Measurements from ENCODE around the gene PEX26.

DNA sequence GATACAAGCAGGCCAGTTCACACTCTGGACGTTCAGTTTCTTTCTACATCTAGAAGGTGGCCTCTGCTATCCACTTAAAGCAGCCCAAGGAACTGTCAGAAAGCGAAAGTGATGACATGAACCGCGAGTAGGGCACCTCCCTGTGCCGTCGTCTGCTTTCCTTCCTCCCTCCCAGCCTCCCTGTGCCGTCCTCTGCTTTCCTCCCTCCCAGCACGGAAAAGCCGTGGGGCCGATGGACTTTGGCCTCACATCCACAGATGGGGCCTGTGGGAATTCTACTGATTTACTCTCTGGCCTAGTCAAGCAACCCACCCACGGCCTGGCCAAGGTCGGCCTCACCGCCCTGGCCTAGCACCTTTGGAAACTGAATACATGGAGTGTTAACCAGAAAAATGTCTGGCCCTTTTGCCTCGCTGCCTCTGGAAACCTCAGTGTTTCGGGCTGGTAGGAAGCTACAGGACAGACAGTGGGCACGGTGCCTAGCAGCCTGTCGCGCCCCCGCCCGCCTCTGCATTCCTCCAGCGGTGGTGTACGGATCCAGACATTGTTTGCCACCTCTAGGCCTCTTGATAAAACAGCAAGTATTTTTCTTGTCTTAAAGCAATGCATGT lies 14.2 kb downstream of the PEX26 start:
- TF ChIP-seq, protein P1, sequence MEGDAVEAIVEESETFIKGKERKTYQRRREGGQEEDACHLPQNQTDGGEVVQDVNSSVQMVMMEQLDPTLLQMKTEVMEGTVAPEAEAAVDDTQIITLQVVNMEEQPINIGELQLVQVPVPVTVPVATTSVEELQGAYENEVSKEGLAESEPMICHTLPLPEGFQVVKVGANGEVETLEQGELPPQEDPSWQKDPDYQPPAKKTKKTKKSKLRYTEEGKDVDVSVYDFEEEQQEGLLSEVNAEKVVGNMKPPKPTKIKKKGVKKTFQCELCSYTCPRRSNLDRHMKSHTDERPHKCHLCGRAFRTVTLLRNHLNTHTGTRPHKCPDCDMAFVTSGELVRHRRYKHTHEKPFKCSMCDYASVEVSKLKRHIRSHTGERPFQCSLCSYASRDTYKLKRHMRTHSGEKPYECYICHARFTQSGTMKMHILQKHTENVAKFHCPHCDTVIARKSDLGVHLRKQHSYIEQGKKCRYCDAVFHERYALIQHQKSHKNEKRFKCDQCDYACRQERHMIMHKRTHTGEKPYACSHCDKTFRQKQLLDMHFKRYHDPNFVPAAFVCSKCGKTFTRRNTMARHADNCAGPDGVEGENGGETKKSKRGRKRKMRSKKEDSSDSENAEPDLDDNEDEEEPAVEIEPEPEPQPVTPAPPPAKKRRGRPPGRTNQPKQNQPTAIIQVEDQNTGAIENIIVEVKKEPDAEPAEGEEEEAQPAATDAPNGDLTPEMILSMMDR (IDR thresholded peaks at IDR 0.05), result peak in 4 of 5 experiments; percentile 7 to 34 (median 26)
- TF ChIP-seq POLR2A (IDR thresholded peaks at IDR 0.05), result peak; percentile 51
- TF ChIP-seq EP300 (IDR thresholded peaks at IDR 0.05; ENCODE audit: low read depth), result no peak
- peak in 2 of 3 donors; percentile 57 to 69 for TF ChIP-seq POLR2AphosphoS5 (IDR thresholded peaks at IDR 0.05)

Measured in transverse colon (tissue), 4 donors.